ENCODE measurements around the gene DNAAF8.

DNAAF8 gene

DNA sequence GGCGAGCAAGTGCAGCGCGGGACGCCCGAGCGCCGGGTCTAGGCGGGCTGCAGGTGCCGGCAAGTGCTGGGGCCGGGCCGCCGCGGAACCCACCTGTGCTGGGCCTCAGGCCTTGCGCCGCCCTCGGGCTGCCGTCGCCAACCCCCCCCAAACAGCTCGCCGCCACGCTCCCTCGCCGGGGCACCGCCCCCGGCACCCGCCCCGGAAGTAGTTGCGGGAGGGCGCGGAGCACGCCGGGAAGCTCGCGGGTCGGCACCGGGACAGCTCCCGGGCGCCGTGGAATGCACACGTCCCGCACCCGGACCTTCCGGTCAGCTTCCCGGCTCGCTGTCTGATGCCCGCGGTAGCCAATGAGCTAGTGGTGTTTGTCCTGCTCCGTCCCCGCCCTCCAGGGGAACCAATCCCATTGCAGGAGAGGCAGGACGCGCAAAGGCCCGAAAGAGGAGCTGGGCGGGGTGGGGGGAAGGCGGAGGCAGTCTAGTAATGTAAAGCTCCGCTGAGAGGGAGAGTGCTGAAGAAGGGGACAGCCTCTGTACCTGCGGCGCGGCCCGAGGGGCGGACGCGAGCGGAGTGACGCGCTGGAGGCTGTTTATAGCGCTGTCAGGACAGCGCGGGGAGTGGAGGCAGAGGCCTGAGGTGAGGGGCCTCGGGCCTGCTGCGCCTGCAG is at the start of gene DNAAF8, which contains the start of gene ANKS3:
Gene DNAAF8 (plus strand): TSS at position 475 of the 667 bp plus-strand sequence. CDS start 1,978 bp downstream, outside the sequence.
Gene ANKS3 (minus strand): TSS at position 209 of the 667 bp plus-strand sequence. CDS start 4,122 bp downstream, outside the sequence.
- peak; percentile 96 for DNase-seq (ENCODE audit: low read depth)

- no peak for DNase-seq (ENCODE audit: low read depth)
Measured at GRCh38 chr16:4684763-4685162, 49.6 kb upstream of the DNAAF8 start.

DNA sequence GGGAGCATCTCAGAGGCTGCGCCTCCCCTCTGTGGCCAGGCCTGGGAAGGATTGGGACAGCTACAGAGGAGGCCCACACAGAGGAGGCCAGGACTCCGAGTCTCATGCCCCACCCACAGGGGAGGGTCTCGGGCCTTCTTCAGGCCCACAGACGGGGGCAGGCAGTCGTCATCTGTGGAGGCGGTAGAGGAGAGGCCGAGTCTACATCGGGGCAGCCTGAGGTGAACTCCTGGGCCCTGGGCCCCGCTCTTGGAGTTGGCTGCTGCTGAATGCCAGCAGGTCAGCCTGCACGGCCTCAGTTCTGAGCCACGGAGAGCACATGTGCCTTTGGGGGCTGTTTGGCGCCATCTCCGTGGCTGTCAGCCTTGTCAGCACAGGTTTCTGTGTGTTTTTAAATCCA is 49.0 kb upstream of the DNAAF8 start:
- no peak for DNase-seq (ENCODE audit: low read depth)

DNA sequence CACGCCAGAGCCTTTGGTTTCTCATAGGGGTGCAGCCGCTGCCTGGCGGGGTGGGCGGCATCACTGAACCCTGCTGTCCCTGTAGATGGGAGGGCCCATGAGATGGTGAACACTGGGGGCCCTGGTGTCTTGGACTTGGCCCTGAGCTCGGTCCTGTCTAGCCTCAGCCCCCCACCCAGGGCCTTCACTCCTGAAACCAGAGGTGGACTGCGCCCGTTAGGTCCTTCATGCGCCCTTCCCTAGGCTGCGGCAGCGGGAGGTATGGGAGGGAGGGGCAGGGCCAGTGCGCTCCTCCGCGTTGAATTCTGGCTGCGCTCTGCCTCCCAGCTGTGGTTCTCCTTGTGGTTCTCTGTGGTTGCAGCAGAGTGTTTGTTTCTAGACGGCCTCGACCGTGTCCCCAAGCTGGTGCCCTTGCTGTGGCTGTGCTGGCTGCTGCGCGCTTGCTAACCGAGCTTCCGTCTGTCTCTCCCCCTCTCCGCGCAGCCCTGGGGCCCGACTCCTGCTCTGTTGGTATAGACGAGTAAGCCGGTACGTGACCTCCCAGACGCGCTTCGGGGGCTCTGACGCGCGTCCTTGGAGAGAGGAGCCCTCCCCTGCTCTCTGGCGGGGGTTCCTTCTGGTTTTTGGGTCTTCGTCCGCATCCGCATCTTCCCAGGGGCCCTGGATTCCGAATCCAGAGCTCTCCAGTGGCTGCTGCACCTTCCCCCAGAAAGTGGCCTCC is 48.4 kb upstream of the DNAAF8 start:
- DNase-seq (ENCODE audit: low read depth) = no peak

DNA sequence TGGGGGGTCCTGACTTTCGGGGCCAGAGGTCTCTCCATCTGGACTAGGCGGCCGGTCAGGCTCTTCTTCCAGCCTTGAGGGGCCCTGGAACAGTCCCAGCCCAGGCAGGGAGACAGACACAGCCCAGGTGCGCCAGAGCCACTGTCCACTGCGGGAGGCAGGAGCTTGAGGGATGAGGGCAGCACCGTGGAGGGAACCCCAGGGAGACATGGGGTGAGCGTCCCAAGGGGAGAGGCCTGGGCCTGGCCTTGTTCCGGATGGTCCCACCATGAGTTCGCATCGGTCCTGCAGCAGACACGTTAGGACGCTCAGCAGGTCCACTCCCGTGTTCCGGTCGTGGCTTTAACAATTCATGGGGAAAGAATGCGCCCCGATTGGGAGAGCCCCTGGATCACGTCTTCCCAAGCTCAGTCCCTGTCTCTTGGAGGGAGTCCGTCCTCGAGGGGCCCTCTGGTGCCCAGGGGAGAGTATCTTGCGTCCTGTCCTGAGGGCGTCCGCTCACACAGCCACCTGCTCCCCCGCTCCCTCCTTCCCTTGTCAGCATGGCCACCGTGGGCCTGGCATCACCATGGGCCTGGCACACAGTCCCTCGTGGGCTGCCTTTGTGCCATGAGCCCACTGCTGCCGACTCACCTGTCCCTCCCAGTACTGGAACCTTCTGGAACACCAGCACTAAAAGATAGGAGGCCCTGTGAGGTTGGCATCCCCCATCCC is 47.7 kb upstream of the DNAAF8 start:
- DNase-seq (ENCODE audit: low read depth) = no peak

DNA sequence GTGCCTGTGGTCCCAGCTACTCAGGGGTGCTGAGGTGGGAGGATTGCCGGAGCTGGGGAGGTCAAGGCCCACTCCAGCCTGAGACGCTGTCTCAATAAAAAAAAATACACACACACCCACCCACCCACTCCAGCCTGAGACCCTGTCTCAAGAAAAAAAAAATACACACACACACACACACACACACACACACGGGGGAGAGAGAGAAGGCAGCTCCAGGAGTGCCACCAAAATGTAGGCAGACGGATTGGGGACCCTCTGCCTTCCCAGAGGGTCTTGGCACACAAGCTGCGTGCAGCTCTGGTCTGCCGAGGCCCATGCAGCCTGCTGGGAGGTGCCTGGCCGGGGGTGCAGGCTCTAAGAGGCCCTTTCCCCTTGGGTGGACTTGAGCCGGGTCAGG is 46.9 kb upstream of the DNAAF8 start:
- DNase-seq (ENCODE audit: low read depth) = no peak

DNA sequence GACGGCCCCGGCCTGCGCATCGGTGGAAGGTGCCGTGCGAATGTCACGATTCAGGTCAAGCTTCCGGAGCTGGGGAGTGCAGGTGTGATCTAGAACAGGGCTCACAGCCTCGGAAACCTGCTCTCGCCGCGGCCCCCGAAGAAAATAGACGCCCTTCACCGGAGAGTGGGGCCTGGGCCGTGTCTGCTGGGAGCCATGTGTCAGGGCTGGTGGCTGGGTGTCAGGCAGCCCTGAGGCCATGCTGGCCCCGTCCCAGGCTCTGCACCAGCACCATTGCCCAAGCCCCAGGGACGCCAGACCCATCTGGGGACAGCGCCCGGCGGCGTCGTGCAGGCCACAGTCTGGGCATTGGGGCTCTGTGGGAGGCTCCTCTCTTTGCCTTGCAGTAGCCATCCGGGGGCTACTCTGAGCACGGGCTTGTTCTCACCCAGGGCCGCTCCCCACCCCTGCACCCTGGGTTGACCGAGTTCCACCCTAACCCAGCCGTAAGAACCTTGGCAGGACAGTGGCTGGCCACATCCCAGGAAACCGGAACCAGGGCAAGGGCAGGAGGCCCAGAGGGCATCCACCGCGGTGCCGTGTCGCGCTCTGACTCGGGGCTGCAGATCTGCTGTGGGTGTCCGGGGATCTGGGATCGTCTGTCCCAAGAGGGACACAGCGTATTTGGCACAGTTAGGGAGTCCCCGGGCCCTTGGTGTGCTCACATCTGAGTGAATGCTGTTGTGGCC is 46.2 kb upstream of the DNAAF8 start:
- DNase-seq (ENCODE audit: low read depth) = no peak

- no peak for DNase-seq (ENCODE audit: low read depth)
Measured at GRCh38 chr16:4688674-4689045, 45.7 kb upstream of the DNAAF8 start.

DNA sequence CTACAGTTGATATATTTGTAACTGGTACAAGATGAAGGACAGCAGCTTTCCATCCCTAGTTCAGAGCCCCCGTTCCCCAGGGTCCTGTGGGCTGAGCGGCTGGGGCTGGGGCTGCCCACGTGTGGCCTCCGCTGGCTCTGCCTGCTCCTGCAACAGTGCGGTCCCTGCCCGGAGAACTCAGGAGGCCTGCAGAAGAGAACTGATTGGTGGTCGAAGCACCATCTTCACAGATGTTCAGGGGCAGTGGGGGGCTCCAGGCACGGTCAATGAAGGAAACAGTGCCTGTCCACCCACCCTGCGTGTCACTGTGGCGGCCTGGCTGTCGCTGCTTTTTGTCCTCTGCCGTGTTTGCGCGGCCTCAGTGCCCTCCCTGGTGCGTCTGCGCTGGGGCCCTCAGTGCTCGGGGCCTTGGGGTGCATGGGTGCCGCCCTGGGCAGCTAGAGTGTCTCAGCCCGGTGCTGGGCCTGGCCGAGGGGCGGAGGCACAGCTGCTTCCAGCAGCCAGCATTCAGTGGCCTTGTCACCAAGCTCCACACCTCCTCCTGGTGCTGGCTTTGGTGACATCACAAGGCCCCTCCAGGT is 45.2 kb upstream of the DNAAF8 start:
- no peak for DNase-seq (ENCODE audit: low read depth)

GRCh38 chr16:4689864-4690704 is 44.3 kb upstream of the DNAAF8 start:
- no peak for DNase-seq (ENCODE audit: low read depth)

DNA sequence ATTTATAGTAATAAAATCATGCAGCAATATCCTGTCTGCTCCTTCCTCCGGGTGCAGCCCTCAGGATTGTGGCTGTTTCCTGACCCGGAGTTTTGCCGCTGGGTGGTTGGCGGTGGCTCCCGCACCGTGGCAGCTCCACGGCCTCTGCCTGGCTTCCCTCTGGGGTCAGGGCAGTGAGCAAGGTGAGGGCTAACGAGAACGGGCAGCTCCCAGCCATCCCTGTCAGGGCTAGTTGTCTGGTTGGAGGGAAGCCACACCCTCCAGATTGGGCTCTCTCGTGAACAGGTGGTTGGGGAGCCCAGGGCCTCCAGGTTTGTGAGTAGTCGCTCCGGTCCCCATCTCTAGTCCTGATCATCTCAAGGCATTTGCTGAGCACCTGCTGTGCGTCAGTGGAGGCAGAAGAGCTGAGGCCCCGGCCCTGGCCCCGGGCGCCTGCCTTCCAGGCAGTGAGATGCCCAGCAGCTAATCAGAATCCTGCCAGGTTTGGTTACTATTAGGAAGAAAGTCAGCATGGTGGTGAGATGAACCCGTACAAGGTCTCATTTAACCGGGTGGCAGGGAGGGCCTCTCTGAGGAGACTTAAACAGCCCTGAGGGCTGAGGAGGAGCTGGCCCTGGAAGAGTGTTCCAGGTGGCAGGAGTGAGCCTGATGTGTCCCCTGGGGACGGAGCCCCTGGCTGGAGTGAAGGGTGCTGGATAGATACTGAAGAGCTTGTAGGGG is 43.2 kb upstream of the DNAAF8 start:
- DNase-seq (ENCODE audit: low read depth) = no peak

DNA sequence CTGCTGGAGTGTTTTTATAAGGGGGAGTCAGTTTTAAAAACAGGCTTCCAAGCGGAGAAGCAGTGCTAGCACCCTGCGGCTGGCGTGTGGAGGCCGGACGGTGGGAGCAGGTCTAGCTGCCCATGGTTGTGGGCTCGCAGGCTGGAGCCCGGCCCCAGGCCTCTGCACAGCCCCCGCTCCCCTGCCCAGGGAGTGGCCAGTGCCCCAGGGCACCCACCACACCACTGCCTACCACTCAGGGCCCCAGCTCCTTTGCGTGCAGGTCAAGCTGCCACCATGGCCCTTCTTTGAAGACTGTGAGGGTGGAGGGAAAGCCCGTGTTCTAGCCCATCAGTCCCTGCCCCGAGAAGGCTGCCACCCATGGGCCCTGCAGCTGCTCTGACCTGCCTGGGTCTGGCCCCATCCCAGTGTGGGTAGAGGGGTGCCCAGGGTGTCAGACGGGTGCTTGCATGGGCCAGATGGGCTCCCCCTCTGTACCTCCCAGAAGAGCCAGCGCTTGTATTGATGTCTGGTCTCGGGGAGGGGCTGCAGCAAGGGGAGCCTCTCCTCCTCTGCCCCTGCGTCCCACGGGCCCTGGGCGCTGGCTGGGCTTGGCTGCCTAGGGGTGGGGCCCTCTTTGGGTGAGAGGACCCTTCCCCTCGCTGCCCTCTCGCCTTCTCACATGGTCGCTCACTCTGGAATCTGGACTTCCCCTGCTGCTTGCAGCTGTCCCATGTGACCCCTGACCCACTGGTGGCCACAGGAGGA is 42.5 kb upstream of the DNAAF8 start:
- no peak for DNase-seq (ENCODE audit: low read depth)

- no peak for DNase-seq (ENCODE audit: low read depth)
Measured at GRCh38 chr16:4692460-4693295, 41.7 kb upstream of the DNAAF8 start.

GRCh38 chr16:4693296-4693955 is 40.9 kb upstream of the DNAAF8 start, which contains the start of gene NUDT16L1:
Gene NUDT16L1 (plus strand): TSS chr16:4693562. CDS start chr16:4693727, 165 bp downstream.
- DNase-seq (ENCODE audit: low read depth) = peak; percentile 89

DNA sequence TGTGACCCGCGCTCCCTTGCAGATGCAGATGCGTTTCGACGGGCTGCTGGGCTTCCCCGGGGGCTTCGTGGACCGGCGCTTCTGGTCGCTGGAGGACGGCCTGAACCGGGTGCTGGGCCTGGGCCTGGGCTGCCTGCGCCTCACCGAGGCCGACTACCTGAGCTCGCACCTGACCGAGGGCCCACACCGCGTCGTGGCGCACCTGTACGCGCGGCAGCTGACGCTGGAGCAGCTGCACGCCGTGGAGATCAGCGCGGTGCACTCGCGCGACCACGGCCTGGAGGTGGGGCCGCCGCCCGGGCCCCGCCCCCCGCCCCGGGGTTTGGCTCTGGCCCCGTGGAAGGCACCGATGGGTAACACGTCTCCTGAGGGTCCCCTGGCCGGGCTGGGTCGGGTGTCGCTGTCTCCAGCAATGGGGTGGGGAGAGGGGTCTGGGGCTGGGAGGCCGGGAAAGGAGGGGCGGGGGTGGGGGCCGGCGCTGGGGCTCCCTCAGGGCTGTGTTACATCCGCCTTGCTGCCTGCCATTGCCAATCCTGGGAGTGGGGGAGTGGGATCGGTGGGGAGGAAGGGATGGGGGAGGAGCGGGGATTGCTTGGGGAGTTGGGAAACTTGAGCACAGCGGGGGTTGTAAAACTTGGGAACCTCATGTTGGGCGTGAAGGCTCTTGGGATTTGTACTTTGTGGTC is 40.2 kb upstream of the DNAAF8 start:
- no peak for DNase-seq (ENCODE audit: low read depth)

DNA sequence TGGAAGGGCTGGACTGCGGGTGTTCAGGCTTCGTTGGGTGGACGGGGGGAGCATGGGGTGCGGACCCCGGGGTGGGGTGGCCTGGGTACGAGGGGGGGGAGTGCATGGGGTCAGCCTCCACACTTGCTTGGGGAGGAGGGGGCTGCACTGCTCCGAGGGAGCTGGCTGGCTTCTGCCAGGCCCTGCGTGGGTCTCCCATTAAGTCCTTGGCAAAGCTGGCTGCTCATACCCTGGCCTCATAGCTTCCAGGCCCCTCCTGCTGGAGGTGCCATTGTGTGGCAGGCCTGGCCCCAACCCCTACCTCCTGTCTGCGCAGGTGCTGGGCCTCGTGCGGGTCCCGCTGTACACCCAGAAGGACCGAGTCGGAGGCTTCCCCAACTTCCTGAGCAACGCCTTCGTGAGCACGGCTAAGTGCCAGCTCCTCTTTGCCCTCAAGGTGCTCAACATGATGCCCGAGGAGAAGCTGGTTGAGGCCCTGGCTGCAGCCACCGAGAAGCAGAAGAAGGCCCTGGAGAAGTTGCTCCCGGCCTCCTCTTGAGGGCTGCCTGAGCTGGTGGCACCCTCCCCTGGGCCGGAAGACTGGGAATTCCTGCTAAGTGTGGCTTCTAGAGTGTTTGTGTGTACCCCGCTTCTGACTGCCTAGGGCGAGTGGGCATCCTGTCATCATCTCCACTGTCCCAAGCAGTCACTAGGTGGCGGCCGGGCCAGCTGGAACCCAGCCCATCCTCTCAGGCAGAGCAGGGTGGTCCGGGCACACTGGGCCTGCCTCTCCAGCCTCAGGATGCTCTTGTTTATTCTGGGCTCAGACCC is 39.5 kb upstream of the DNAAF8 start:
- no peak for DNase-seq (ENCODE audit: low read depth)
